ENCODE data around the gene IPCEF1. TPM values are rescaled to one million over a fixed set of nuclear protein-coding genes. Genes with fewer than 3 reads are reported as not detected.

Gene IPCEF1
- total RNA-seq, 1 donor from 2014 or later = not detected

- Mint-ChIP-seq H3K36me3 (ENCODE audit: low read depth) (no peaks in the 10 kb centered on the region), H3K4me1 (ENCODE audit: low read depth) (peaks cover 22% of the 10 kb centered on the region), H3K9me3 (ENCODE audit: low read depth) (no peaks in the 10 kb centered on the region), H3K4me3 (ENCODE audit: unreplicated experiment) (no peak overlapping the region), H3K27ac (ENCODE audit: unreplicated experiment) (no peak overlapping the region), H3K27me3 (ENCODE audit: low read depth) (no peaks in the 10 kb centered on the region)
- no peak for TF ChIP-seq CTCF (IDR thresholded peaks at IDR 0.05)
- DNase-seq (ENCODE audit: low spot score) = no peak
These were observed 58.3 kb downstream of the IPCEF1 start for GRCh38 chr6:154298297-154298696.

DNA sequence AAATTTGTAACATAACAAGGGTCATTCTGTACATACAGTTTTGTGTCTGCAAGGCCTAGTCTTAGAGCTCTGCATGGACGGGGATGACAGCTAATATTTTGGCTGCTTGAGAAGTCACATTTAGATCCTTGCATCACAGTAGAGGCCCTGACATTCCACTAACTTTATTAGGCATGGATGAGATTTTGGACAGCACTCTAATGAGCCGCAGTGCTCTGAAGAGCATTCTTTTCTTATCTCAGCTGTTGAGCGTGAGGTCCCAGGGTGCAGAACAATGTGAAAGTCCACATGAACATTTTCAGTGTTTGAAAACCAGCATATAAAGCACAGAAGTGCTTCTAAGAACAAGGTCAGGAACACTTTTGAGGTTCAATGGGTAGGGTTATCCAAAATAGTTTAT, 58.9 kb downstream of the IPCEF1 start:
- H3K27me3 Mint-ChIP-seq (ENCODE audit: low read depth) = no peaks in the 10 kb centered on the region

DNA sequence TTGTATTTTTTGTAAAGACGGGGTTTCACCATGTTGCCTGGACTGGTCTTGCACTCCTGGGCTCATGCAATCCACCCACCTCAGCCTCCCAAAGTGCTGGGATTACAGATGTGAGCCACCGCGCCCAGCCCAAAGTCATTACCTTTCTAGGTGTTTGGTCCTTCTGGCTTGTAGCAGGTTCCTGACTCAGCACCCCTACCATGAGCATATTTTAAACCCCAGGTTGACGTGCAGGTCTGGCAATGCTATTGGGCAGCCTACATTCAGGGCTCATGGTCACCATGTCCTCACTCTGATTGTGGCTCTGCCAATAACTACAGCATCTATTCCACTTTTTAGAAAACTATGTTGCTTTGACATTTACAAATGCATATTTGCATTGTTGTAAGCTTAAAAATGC, 59.4 kb downstream of the IPCEF1 start:
- Mint-ChIP-seq H3K9me3 (ENCODE audit: low read depth) (no peaks in the 10 kb centered on the region), H3K36me3 (ENCODE audit: low read depth) (no peaks in the 10 kb centered on the region), H3K4me1 (ENCODE audit: low read depth) (peaks cover 30% of the 10 kb centered on the region), H3K27me3 (ENCODE audit: low read depth) (no peaks in the 10 kb centered on the region), H3K4me3 (ENCODE audit: unreplicated experiment) (no peak overlapping the region), H3K27ac (ENCODE audit: unreplicated experiment) (no peak overlapping the region)
- no peak for TF ChIP-seq CTCF (IDR thresholded peaks at IDR 0.05)
- DNase-seq (ENCODE audit: low spot score) = no peak

More for the DNA sequence above, 58.9 kb downstream of the IPCEF1 start:
- no peak for DNase-seq (ENCODE audit: low spot score)
- no peak for TF ChIP-seq CTCF (IDR thresholded peaks at IDR 0.05)
- H3K9me3 Mint-ChIP-seq (ENCODE audit: low read depth) = no peaks in the 10 kb centered on the region
- H3K27ac Mint-ChIP-seq (ENCODE audit: unreplicated experiment) = no peak overlapping the region
- no peak overlapping the region for H3K4me3 Mint-ChIP-seq (ENCODE audit: unreplicated experiment)
- no peaks in the 10 kb centered on the region for H3K36me3 Mint-ChIP-seq (ENCODE audit: low read depth)
- H3K4me1 Mint-ChIP-seq (ENCODE audit: low read depth) = peaks cover 28% of the 10 kb centered on the region

DNA sequence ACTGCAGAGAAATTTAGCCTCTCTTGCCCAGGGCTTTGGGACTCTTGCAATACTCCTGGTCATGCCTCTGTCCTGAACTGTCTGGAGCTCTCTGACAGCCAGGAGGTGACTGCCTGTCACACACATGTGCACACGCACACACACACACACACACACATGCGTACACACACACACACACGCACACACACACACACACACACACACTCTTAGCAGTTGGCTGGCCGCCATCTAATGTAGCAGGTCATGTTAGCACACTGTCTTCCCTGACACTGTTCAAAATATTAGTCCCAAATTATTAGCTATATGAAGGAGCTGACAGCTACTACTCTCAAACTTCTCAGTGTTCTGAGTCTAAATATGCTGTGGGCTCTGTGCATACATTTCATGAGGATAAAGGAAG, 60.9 kb downstream of the IPCEF1 start:
- peaks cover 29% of the 10 kb centered on the region for H3K4me1 Mint-ChIP-seq (ENCODE audit: low read depth)
- H3K4me3 Mint-ChIP-seq (ENCODE audit: unreplicated experiment) = no peak overlapping the region
- H3K27me3 Mint-ChIP-seq (ENCODE audit: low read depth) = no peaks in the 10 kb centered on the region
- H3K9me3 Mint-ChIP-seq (ENCODE audit: low read depth) = no peaks in the 10 kb centered on the region
- no peaks in the 10 kb centered on the region for H3K36me3 Mint-ChIP-seq (ENCODE audit: low read depth)
- DNase-seq (ENCODE audit: low spot score) = no peak
- H3K27ac Mint-ChIP-seq (ENCODE audit: unreplicated experiment) = no peak overlapping the region
- TF ChIP-seq CTCF (IDR thresholded peaks at IDR 0.05) = no peak

- Mint-ChIP-seq H3K27ac (ENCODE audit: unreplicated experiment) (peak overlapping the region; percentile 67), H3K4me3 (ENCODE audit: unreplicated experiment) (no peak overlapping the region), H3K9me3 (ENCODE audit: low read depth) (peaks cover 3% of the 10 kb centered on the region), H3K4me1 (ENCODE audit: low read depth) (peaks cover 27% of the 10 kb centered on the region), H3K27me3 (ENCODE audit: low read depth) (no peaks in the 10 kb centered on the region), H3K36me3 (ENCODE audit: low read depth) (no peaks in the 10 kb centered on the region)
- DNase-seq (ENCODE audit: low spot score) = no peak
- TF ChIP-seq CTCF (IDR thresholded peaks at IDR 0.05) = no peak
These were observed 63.6 kb downstream of the IPCEF1 start for GRCh38 chr6:154292855-154293519.
